Measurements from ENCODE around the gene PHLDA3.

PHLDA3 gene

DNA sequence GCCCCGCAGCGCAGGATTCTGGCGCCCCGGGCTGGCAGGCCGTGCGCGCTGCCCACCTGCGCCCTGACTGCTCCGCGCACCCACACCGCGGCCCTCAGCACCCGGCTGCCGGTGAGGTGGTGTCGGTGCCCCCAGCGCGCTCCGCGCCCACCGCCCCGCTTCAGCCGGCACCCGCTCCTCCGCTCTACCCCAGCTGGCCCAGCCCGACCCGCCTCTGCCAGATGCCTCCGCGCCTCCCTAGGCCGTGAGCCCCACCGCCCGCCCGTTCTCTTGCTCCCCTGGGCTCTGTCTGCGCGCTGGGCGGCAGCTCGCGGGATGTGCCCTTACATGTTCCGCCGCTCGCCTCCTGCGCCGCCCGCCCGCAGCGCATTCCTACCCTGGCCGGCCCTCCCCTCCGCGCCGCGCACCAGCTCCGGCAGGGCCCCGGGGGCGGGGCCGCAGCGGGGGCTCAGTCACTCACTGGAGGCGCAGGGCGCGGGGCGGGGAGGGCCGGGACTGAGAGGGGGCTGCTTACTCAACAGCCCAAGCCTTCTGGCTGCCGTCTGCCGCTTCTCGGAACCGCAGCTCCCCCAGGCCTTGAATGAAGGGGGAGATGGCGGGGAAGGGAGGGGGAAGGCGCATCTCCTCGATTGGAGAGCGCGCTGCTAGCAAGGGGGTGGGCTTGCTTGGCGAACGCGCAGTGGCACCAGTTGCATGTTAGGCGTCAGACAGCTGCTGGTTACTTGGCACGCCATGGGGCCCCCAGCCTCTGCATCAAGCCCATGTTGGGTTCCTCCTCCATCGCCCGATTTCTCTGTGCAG, at the start of gene PHLDA3:
PHLDA3 (minus strand) TSS at position 345 of the 801 bp plus-strand sequence. CDS start 402 bp downstream, outside the sequence.
- H3K9me3 ChIP-seq (ENCODE audit: control insufficient read depth in 1 of 2, low read length in 2 of 2), result no peaks in the 10 kb centered on the region
- peak within 1 kb of the TSS; percentile 77 to 94 for H3K4me3 ChIP-seq (ENCODE audit: low read depth in 1 of 2, low read length in 2 of 2)
- peak within 1 kb of the TSS; percentile 90 for H3K27ac ChIP-seq (ENCODE audit: low read length)
- H3K27me3 ChIP-seq (ENCODE audit: low read depth, low read length), result no peaks in the 10 kb centered on the region
- H3K36me3 ChIP-seq (ENCODE audit: control insufficient read depth in 1 of 2, insufficient read depth in 2 of 2, low read length in 2 of 2), result peaks cover 9 to 16% of the 10 kb centered on the region in 2 donors
- H3K4me1 ChIP-seq (ENCODE audit: control insufficient read depth in 1 of 2, insufficient read depth in 2 of 2, low read length in 2 of 2), result peaks cover 0 to 27% of the 10 kb centered on the region in 2 donors

DNA sequence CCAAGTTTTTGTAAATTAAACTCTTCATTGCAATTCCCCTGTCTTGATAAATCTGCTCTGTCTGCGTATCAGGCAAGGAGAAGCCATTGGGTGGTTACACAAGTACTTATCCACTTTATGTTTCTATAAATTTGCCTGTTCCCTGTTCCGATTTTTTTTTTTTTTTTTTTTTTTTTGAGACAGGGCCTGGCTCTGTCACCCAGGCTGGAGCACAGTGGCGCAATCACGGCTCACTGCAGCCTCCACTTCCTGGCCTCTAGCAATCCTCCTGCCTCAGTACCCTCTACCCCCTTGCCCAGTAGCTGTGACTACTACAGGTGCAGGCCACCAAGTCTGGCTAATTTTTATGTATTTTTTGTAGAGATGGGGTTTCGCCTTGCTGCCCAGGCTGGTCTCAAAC, 49.1 kb upstream of the PHLDA3 start:
- H3K27ac ChIP-seq (ENCODE audit: low read length), result no peak overlapping the region

DNA sequence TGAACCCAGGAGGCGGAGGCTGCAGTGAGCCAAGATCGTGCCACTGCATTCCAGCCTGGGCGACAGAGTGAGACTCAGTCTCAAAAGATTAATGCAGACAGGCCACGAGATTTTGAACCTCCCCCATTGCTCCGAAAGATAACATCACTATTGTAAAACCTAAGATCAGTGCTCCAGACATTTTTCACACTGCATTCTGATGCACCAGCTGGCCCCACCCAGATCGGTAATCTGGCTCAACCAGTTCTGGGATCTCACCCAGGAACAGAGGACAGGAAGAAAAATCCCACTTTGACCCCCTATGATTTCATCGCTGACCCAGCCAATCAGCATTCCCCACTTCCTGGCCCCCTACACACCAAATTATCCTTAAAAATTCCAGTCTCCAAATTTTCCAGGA, 48.6 kb upstream of the PHLDA3 start:
- Histone ChIP-seq H3K27ac (ENCODE audit: low read length) (no peak overlapping the region), H3K4me3 (ENCODE audit: low read depth in 1 of 2, low read length in 2 of 2) (no peak overlapping the region), H3K9me3 (ENCODE audit: control insufficient read depth in 1 of 2, low read length in 2 of 2) (no peaks in the 10 kb centered on the region), H3K27me3 (ENCODE audit: low read depth, low read length) (no peaks in the 10 kb centered on the region), H3K4me1 (ENCODE audit: control insufficient read depth in 1 of 2, insufficient read depth in 2 of 2, low read length in 2 of 2) (peaks cover 2 to 3% of the 10 kb centered on the region in 2 donors), H3K36me3 (ENCODE audit: control insufficient read depth in 1 of 2, insufficient read depth in 2 of 2, low read length in 2 of 2) (no peaks in the 10 kb centered on the region)

More for the DNA sequence above, 49.1 kb upstream of the PHLDA3 start:
- no peaks in the 10 kb centered on the region for H3K9me3 ChIP-seq (ENCODE audit: control insufficient read depth in 1 of 2, low read length in 2 of 2)
- H3K27me3 ChIP-seq (ENCODE audit: low read depth, low read length), result no peaks in the 10 kb centered on the region
- no peak overlapping the region for H3K4me3 ChIP-seq (ENCODE audit: low read depth in 1 of 2, low read length in 2 of 2)
- no peaks in the 10 kb centered on the region for H3K36me3 ChIP-seq (ENCODE audit: control insufficient read depth in 1 of 2, insufficient read depth in 2 of 2, low read length in 2 of 2)
- H3K4me1 ChIP-seq (ENCODE audit: control insufficient read depth in 1 of 2, insufficient read depth in 2 of 2, low read length in 2 of 2), result no peaks in the 10 kb centered on the region

DNA sequence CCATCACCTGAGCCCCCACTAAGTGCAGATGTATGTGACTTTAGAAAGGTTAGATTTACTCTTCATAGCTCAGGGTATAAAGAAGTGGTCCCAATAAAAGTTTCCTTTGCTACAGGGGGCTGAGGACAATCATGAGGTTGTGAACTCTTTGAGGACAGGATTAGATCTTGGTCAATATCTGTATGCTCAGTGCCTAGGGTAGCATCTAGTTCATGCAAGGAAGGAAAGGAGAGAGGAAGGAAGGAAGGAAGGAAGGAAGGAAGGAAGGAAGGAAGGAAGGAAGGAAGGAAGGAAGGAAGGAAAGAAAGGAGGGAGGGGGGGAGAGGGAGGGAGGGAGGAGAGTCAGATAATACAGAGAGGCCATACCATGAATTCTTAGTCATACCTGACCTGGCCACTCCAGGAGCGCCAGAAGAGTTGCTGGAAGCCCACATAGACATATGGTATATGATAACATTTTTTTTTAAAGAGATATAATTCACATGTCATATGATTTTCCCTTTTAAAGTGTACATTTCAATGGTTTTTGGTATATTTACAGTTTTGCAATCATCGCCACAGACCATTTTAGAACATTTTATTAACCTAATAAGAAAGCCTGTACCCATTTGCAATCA, 47.6 kb upstream of the PHLDA3 start:
- H3K36me3 ChIP-seq (ENCODE audit: control insufficient read depth in 1 of 2, insufficient read depth in 2 of 2, low read length in 2 of 2), result no peaks in the 10 kb centered on the region
- H3K27me3 ChIP-seq (ENCODE audit: low read depth, low read length), result no peaks in the 10 kb centered on the region
- no peaks in the 10 kb centered on the region for H3K9me3 ChIP-seq (ENCODE audit: control insufficient read depth in 1 of 2, low read length in 2 of 2)
- H3K4me3 ChIP-seq (ENCODE audit: low read depth in 1 of 2, low read length in 2 of 2), result no peak overlapping the region
- H3K4me1 ChIP-seq (ENCODE audit: control insufficient read depth in 1 of 2, insufficient read depth in 2 of 2, low read length in 2 of 2), result peaks cover 4 to 13% of the 10 kb centered on the region in 2 donors
- H3K27ac ChIP-seq (ENCODE audit: low read length), result no peak overlapping the region

DNA sequence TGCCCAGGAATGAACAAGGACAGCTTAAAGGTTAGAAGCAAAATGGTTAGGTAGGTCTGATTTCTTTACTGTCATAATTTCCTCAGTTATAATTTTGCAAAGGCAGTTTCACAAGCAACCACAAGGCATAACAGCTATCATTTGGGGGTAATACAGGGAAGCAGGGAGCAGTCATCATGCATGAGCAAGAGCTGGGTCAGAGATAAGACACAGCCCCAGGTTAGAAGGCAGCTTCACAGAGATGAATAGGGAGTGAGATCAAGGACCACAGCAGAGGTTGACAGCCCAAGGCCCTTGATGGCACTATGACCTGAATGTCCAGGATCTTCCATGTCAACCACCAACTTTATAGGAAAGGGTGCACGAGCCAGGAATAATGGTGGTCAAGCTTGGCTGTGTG, 46.9 kb upstream of the PHLDA3 start:
- H3K27me3 ChIP-seq (ENCODE audit: low read depth, low read length), result no peaks in the 10 kb centered on the region
- H3K4me3 ChIP-seq (ENCODE audit: low read depth in 1 of 2, low read length in 2 of 2), result no peak overlapping the region
- H3K4me1 ChIP-seq (ENCODE audit: control insufficient read depth in 1 of 2, insufficient read depth in 2 of 2, low read length in 2 of 2), result peaks cover 4 to 16% of the 10 kb centered on the region in 2 donors
- H3K9me3 ChIP-seq (ENCODE audit: control insufficient read depth in 1 of 2, low read length in 2 of 2), result no peaks in the 10 kb centered on the region
- no peak overlapping the region for H3K27ac ChIP-seq (ENCODE audit: low read length)
- H3K36me3 ChIP-seq (ENCODE audit: control insufficient read depth in 1 of 2, insufficient read depth in 2 of 2, low read length in 2 of 2), result no peaks in the 10 kb centered on the region

DNA sequence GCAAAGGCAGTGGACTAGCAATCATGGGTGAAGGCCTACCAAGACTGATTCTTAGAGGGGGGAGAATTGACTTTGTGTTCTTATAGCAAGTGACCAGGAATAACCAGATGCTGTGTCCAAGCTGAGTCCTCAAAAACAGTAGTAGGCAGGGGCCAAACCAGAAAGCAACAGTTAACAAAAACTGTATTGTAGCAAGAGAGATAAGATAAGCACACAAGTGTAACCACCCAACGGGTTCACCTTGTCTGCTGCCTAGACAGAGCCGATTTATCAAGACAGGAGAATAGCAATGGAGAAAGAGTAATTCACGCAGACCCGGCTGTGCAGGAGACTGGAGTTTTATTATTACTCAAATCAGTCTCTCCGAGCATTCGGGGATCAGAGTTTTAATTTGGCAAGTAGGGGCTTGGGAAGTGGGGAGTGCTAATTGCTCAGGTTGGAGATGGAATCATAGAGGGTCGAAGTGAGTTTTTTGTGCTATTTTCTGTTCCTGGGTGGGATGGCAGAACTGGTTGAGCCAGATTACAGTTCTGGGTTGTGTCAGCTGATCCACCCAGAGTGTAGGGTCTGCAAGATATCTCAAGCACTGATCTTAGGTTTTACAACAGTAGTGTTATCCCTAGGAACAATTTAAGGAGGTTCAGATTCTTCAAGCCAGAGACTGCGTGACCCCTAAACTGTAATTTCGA, 46.2 kb upstream of the PHLDA3 start:
- no peaks in the 10 kb centered on the region for H3K27me3 ChIP-seq (ENCODE audit: low read depth, low read length)

DNA sequence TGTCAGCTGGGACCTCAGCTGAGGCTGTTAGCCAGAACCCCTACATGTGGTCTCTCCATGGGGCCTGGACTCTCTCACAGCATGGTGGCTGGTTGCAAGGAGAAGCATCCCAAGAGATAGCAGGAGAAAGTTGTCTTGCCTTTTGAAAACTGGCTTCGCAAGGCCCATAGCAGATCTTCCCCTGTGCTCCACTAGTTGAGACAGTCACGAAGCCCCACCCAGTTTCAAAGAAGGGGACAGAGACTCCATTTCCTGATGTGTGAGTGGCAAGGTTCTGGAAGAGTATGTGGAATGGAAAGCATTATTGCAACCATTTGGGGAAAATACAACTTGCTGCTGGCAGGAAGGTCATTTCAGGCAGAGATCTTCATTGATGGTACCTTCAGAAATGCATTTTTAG, 45.5 kb upstream of the PHLDA3 start:
- Histone ChIP-seq H3K27me3 (ENCODE audit: low read depth, low read length) (no peaks in the 10 kb centered on the region), H3K4me3 (ENCODE audit: low read depth in 1 of 2, low read length in 2 of 2) (no peak overlapping the region), H3K9me3 (ENCODE audit: control insufficient read depth in 1 of 2, low read length in 2 of 2) (no peaks in the 10 kb centered on the region), H3K27ac (ENCODE audit: low read length) (no peak overlapping the region), H3K36me3 (ENCODE audit: control insufficient read depth in 1 of 2, insufficient read depth in 2 of 2, low read length in 2 of 2) (no peaks in the 10 kb centered on the region), H3K4me1 (ENCODE audit: control insufficient read depth in 1 of 2, insufficient read depth in 2 of 2, low read length in 2 of 2) (peaks cover 4 to 16% of the 10 kb centered on the region in 2 donors)

More for the DNA sequence above, 46.2 kb upstream of the PHLDA3 start:
- Histone ChIP-seq H3K4me3 (ENCODE audit: low read depth in 1 of 2, low read length in 2 of 2) (no peak overlapping the region), H3K4me1 (ENCODE audit: control insufficient read depth in 1 of 2, insufficient read depth in 2 of 2, low read length in 2 of 2) (peaks cover 4 to 16% of the 10 kb centered on the region in 2 donors), H3K9me3 (ENCODE audit: control insufficient read depth in 1 of 2, low read length in 2 of 2) (no peaks in the 10 kb centered on the region), H3K27ac (ENCODE audit: low read length) (no peak overlapping the region), H3K36me3 (ENCODE audit: control insufficient read depth in 1 of 2, insufficient read depth in 2 of 2, low read length in 2 of 2) (no peaks in the 10 kb centered on the region)

DNA sequence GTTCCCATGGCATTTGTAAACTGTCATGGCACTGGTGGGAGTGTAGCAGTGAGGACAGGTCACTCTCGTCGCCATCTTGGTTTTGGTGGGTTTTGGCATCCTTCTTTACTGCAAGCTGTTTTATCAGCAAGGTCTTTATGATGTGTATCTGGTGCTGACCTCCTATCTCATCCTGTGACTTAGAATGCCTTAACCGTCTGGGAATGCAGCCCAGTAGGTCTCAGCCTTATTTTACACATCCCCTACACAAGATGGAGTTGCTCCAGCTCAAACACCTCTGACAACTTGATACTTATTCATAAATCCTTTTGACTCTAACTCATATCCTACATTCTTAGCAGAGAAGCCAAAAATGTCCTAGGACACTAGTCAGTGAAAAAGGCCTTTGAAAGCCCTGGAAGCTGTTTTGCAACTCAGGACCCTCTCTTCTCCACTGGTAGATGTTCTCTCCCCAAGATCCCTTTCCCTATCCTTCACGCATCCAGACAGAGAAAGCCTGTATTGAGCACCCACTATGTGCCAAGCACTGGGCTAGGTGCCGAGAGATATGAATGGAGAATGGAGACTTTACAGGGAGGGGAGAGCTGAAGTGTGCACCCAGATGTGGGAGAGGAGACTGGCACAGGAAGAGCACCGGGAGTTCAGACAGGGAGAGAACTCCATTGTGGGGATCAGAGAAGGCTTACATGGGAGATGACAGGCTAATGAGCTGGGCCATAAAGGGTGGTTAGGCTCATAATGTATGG, 44.7 kb upstream of the PHLDA3 start:
- H3K27me3 ChIP-seq (ENCODE audit: low read depth, low read length), result no peaks in the 10 kb centered on the region
- no peaks in the 10 kb centered on the region for H3K36me3 ChIP-seq (ENCODE audit: control insufficient read depth in 1 of 2, insufficient read depth in 2 of 2, low read length in 2 of 2)
- H3K4me1 ChIP-seq (ENCODE audit: control insufficient read depth in 1 of 2, insufficient read depth in 2 of 2, low read length in 2 of 2), result peaks cover 4 to 16% of the 10 kb centered on the region in 2 donors
- H3K9me3 ChIP-seq (ENCODE audit: control insufficient read depth in 1 of 2, low read length in 2 of 2), result no peaks in the 10 kb centered on the region
- H3K4me3 ChIP-seq (ENCODE audit: low read depth in 1 of 2, low read length in 2 of 2), result no peak overlapping the region
- H3K27ac ChIP-seq (ENCODE audit: low read length), result no peak overlapping the region

DNA sequence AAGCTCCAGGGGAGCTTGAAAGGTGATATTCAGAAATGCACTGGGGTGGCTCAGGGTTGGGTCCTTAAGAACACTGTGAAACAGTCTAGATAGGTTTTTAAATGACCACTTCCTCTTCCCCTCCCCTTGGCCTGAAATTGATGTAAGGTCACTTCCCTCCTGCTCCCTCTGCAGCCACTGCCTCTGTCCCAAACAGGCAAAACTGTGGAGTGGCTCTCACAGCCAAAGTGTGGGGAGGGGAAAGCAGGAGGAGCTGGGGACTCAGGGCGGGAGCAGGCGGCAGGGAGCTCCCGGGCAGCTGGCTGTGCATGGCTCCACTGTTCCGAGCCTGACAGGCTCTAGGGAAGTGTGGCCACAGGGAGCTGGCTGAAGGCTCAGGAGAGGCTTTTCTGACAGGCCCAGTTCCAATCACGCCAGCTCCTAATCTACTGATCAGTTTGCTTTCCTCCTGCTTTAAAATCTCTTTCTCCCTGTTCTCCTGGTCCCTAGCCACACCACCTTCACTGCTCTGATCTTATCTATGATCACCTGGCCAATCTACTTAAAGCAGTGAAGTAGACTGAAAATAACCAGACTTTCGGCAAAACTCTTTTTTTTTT, 43.1 kb upstream of the PHLDA3 start:
- Histone ChIP-seq H3K27me3 (ENCODE audit: low read depth, low read length) (no peaks in the 10 kb centered on the region), H3K27ac (ENCODE audit: low read length) (peak overlapping the region; percentile 5), H3K4me3 (ENCODE audit: low read depth in 1 of 2, low read length in 2 of 2) (no peak overlapping the region), H3K4me1 (ENCODE audit: control insufficient read depth in 1 of 2, insufficient read depth in 2 of 2, low read length in 2 of 2) (peaks cover 12 to 22% of the 10 kb centered on the region in 2 donors), H3K9me3 (ENCODE audit: control insufficient read depth in 1 of 2, low read length in 2 of 2) (no peaks in the 10 kb centered on the region), H3K36me3 (ENCODE audit: control insufficient read depth in 1 of 2, insufficient read depth in 2 of 2, low read length in 2 of 2) (no peaks in the 10 kb centered on the region)

DNA sequence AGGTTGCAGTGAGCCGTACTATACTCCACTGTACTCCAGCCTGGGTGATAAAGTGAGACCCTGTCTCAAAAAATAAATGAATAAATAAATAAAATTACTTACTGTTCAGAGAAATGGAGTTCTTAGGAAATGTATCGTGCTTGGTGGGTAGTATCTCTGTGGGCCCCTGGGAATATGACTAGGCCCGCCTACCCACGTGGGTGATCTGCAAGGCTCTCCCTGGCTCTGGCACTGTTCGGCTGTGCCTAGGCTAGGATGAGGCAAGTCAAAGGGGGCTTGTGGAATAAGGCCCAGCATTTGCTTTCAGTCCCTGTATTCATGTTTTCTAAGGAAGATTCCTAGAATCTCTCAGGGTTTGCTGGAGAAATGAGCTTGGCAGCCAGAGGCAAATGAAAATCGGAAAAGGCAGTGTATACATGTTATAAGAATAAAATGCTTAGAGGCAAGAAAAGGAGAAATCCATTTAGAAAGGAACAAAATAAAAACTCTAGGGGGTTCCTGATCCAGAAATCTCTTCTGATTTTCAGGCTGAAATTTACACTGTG, 42.5 kb upstream of the PHLDA3 start:
- no peak overlapping the region for H3K4me3 ChIP-seq (ENCODE audit: low read depth in 1 of 2, low read length in 2 of 2)
- H3K27me3 ChIP-seq (ENCODE audit: low read depth, low read length), result no peaks in the 10 kb centered on the region
- peaks cover 12 to 22% of the 10 kb centered on the region in 2 donors for H3K4me1 ChIP-seq (ENCODE audit: control insufficient read depth in 1 of 2, insufficient read depth in 2 of 2, low read length in 2 of 2)
- H3K27ac ChIP-seq (ENCODE audit: low read length), result peak overlapping the region; percentile 5
- H3K9me3 ChIP-seq (ENCODE audit: control insufficient read depth in 1 of 2, low read length in 2 of 2), result no peaks in the 10 kb centered on the region
- no peaks in the 10 kb centered on the region for H3K36me3 ChIP-seq (ENCODE audit: control insufficient read depth in 1 of 2, insufficient read depth in 2 of 2, low read length in 2 of 2)
